ENCODE results near the gene PARD3B. TPM values are rescaled to one million over a fixed set of nuclear protein-coding genes. Genes with fewer than 3 reads are reported as not detected.

Gene PARD3B
- total RNA-seq, 2 experiments from 2014 or later, result 0.23 to 0.53 TPM

DNA sequence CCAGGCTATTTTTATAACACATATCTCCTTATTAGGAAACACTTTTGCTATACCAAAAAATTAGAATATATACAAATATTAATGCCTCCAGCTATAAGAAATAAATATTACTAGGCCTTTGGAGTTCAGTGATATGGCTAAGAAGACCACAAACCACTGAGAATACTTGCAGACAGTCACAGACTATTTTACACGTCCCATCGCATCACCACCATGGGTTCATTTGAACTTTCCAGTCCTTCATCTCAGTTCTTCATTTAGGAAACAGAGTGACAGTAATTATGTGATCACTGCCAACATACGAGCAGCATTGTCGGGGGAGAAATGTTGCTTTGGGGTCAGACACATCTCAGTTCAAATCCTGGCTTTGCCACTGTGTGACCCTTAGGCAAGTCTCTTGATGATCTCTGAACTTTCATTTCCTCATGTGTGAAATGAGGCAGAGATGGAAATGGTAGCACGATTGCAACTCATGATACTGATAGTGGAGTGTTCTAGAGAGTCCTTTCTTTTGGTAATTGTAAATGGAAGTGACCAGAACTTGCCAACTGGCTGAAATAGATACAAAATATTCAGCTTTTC is 998.1 kb downstream of the PARD3B start:
- peaks cover 1% of the 10 kb centered on the region for H3K27me3 Mint-ChIP-seq
- no peak overlapping the region for H3K4me3 Mint-ChIP-seq
- POLR2A ChIA-PET, result no interaction called here
- no peaks in the 10 kb centered on the region for H3K36me3 Mint-ChIP-seq (ENCODE audit: low read depth)
- no peak for DNase-seq
- CTCF ChIA-PET, result no interaction called here
- no peaks in the 10 kb centered on the region for H3K9me3 Mint-ChIP-seq
- H3K4me1 Mint-ChIP-seq, result peaks cover 7% of the 10 kb centered on the region
- no peak overlapping the region for H3K27ac Mint-ChIP-seq

DNA sequence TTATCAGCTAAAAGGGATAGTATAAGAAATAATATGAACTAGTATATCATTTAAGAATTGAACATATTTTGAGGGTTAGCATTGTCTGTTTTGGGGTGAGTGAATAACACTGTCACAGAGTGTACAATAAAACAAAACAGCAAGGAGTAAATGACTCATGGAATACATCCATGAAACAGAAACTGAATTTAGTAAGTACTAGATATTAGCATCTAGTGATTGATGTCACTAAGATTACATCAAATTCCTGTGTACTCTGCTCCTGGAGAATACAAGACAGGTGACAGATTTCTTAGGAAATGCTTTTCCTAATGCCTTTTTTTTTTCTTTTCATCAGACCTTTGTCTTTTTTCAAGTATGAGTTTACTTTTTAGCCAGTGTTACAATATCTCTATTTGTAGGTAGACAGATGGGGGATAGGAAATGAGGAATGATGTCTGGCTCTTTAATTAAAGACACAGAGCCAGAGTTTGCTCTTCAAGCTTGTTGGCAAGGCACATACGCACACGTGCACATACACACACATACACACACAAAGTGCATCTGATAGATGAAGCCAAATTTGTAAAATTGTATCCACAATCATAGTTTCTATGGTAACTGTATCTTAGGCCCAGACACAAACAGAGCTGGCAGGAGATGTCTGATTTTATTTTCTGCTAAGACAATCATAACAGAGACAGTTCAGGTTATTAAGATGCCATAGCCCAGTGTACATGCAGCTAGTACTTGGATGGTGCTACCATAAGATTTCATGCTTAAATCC is 998.8 kb downstream of the PARD3B start:
- ChIA-PET CTCF (no interaction called here), POLR2A (no interaction called here)
- H3K4me1 Mint-ChIP-seq, result peaks cover 7% of the 10 kb centered on the region
- peaks cover 2% of the 10 kb centered on the region for H3K27me3 Mint-ChIP-seq
- no peaks in the 10 kb centered on the region for H3K36me3 Mint-ChIP-seq (ENCODE audit: low read depth)
- H3K27ac Mint-ChIP-seq, result no peak overlapping the region
- no peaks in the 10 kb centered on the region for H3K9me3 Mint-ChIP-seq
- H3K4me3 Mint-ChIP-seq, result no peak overlapping the region
- DNase-seq, result no peak

DNA sequence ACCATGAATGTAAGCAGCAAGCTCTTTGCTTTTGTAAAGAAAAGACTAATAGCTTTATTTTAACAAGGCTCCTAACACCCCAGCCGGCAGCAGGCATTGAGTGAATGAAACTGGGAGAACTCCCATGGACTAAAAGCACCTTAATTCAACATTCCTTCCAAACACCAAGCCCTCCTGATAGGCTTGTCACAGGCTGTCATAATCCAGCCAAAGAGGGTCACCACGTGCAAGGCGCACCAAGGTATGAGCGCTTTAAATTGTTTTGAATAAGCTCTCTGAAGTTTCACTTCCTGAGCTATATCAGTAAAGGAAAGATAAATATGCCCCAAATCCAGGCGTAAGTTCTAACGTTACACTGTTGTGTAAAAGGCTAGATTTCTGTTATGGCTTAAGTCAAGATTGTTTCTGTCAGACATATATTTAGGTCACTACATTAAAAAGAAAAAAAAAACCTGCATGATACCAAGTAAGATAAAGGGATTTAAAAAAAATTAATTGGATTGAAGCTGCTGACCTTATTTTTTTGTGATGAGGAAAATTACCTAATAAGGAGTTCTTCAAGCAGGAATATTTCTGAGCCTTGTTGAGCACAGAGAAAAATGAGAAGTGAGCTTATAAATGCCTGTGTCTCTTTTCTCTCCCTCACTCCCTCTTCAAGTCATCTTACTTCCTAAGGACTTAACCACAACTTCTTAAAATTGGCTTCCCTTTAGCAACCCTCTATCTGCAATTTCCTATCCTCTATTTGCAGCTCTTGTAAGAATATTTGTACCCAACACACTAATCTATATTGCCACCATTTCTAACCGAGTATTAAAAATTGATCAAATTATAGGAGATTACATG is 1000.9 kb downstream of the PARD3B start:
- no peaks in the 10 kb centered on the region for H3K4me1 Mint-ChIP-seq
- H3K27me3 Mint-ChIP-seq, result peaks cover 2% of the 10 kb centered on the region
- ChIA-PET POLR2A (no interaction called here), CTCF (interaction anchor here (0.6 kb wide), 1 partner anchor 96 kb away, joined by 3 read pairs; no protein-coding TSS in a partner anchor)
- no peaks in the 10 kb centered on the region for H3K9me3 Mint-ChIP-seq
- H3K4me3 Mint-ChIP-seq, result no peak overlapping the region
- H3K27ac Mint-ChIP-seq, result no peak overlapping the region
- no peaks in the 10 kb centered on the region for H3K36me3 Mint-ChIP-seq (ENCODE audit: low read depth)
- no peak for DNase-seq

DNA sequence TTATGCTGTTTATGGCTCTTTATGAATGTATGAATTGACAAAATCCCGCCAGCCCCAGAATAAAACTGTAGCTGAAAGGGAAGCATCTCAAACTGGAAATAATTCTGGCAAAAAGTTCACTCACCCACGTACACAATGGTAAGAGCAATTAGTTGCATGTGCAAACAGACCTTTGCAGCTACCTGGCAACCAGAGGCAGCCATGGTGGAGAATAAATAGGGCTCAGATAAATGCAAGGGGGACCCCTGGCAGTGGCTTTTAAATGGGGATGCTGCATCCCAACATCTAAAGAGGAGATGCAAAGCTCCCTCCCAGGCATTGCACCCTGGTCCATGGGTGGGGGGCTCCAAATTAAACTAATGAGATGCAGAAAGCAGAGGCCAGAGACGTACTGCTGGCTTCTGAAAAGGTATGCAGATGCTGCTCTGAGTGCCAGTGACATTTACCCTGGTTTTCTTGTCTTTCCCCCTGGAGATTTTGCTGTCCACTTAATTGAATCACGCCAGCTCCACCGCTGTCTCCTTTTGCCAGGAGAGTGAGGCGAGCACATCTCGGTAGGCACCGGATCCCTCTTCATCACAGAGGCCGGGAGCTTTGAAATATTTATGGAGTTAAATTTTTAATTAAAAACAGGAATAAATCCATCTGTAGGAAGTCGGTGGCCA is 1010.4 kb downstream of the PARD3B start:
- Mint-ChIP-seq H3K4me3 (no peak overlapping the region), H3K4me1 (no peaks in the 10 kb centered on the region), H3K36me3 (ENCODE audit: low read depth) (no peaks in the 10 kb centered on the region), H3K27me3 (no peaks in the 10 kb centered on the region), H3K27ac (no peak overlapping the region), H3K9me3 (no peaks in the 10 kb centered on the region)
- DNase-seq, result no peak
- ChIA-PET POLR2A (no interaction called here), CTCF (no interaction called here)

DNA sequence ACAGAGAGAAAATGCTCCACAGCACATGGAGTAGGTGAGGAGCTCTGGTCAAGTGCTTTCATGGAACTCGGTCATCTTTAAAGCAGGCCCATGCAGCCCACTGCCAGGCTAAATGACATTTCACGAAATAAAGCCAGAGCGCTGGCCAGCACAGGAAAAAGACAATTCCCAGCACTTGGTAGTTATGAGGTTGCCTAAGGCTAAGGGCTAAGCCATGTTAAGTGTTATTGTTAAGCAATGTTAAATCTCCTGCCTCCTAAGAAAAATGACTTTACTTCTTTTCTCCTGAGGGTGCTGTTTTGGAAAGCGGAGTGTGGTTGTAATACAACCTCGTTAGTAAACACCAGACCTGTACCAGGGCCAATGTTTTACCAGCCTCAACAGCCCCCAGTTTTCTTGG is 1011.1 kb downstream of the PARD3B start:
- no peak overlapping the region for H3K27ac Mint-ChIP-seq
- H3K9me3 Mint-ChIP-seq, result no peaks in the 10 kb centered on the region
- no peaks in the 10 kb centered on the region for H3K36me3 Mint-ChIP-seq (ENCODE audit: low read depth)
- no peak for DNase-seq
- no peaks in the 10 kb centered on the region for H3K27me3 Mint-ChIP-seq
- ChIA-PET CTCF (no interaction called here), POLR2A (no interaction called here)
- H3K4me3 Mint-ChIP-seq, result no peak overlapping the region
- H3K4me1 Mint-ChIP-seq, result no peaks in the 10 kb centered on the region

DNA sequence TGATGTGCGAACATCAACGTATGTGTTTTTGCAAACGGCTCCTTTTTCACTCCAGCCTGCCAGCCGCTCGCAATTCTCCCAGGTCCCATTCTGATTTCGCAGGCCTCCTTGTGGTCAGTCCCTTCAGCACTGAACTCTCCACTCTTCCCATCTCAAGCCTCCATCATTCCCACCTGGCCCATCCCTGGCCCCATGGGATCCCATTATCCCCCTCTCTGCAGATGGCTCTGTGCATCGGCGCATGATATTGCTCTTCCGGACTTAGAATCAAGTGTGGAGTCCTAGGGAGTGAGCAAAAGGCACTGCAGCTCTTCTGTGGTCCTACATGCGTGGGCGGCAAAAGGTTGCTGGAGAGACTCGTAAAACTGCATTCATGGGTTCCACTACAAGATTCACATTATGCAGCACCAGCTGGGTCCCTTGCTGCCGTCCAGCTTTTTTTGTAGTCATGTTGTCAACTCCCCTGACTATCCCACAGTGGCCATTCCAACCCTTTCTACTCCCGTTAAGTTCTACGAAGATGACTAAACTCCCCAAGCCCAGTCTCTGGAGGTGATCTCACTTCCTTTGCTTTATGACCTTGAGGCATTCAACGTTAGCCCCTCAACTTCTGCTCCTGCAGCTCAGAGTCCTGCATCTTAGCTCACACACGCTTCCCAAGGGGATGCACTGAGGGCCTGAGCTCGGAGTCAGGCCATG is 1011.7 kb downstream of the PARD3B start:
- Mint-ChIP-seq H3K4me1 (no peaks in the 10 kb centered on the region), H3K4me3 (no peak overlapping the region), H3K27ac (no peak overlapping the region), H3K9me3 (no peaks in the 10 kb centered on the region), H3K27me3 (no peaks in the 10 kb centered on the region), H3K36me3 (ENCODE audit: low read depth) (no peaks in the 10 kb centered on the region)
- POLR2A ChIA-PET, result no interaction called here
- CTCF ChIA-PET, result no interaction called here
- DNase-seq, result no peak

DNA sequence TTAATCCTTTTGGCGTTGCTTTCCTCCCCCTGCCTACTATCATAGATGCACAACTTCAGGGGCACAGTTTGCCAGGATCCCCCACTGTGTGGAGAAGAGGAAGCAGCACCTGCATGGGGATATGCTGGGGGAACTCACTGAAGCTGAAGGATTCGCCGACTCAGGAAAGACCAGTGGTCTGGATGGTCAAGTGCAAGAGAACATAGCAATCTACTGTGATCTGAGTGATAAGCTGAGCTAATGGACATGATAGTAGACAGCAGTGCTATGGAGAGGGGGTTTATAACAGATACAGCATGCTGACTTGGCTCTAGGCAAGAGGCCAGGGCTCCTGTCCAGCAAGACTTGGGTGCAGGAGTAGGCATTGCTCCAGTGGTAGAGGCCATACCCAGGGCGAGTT is 1012.6 kb downstream of the PARD3B start:
- Mint-ChIP-seq H3K9me3 (no peaks in the 10 kb centered on the region), H3K4me3 (no peak overlapping the region), H3K4me1 (no peaks in the 10 kb centered on the region), H3K27ac (no peak overlapping the region), H3K27me3 (no peaks in the 10 kb centered on the region), H3K36me3 (ENCODE audit: low read depth) (no peaks in the 10 kb centered on the region)
- no peak for DNase-seq
- CTCF ChIA-PET, result no interaction called here
- POLR2A ChIA-PET, result no interaction called here

GRCh38 chr2:205561441-205561840 is 1016.2 kb downstream of the PARD3B start:
- H3K9me3 Mint-ChIP-seq, result no peaks in the 10 kb centered on the region

DNA sequence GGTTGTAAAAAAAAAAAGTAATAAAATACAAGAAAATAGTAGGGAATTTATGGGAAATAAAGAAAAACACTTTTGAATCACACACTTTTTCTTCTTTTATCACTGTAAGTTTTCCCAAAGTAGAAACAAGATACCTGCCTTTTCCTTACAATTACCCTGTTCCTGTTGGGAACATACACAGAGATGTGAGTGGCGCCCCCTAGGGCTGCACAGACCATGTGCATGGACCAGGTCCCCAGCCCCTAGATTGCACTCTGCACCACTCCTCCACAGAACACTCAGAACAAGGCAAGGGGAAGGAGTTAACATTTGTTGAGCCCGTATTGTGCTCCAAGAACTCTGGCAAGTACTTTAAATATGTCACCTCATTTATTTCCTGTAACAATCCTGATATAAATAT is 1018.4 kb downstream of the PARD3B start:
- ChIA-PET CTCF (no interaction called here), POLR2A (no interaction called here)
- H3K36me3 Mint-ChIP-seq (ENCODE audit: low read depth), result no peaks in the 10 kb centered on the region
- H3K9me3 Mint-ChIP-seq, result no peaks in the 10 kb centered on the region
- no peaks in the 10 kb centered on the region for H3K4me1 Mint-ChIP-seq
- no peak for DNase-seq
- H3K27ac Mint-ChIP-seq, result no peak overlapping the region
- H3K27me3 Mint-ChIP-seq, result peaks cover 2% of the 10 kb centered on the region
- H3K4me3 Mint-ChIP-seq, result no peak overlapping the region

More at GRCh38 chr2:205561441-205561840, 1016.2 kb downstream of the PARD3B start:
- POLR2A ChIA-PET, result no interaction called here
- Mint-ChIP-seq H3K4me3 (no peak overlapping the region), H3K36me3 (ENCODE audit: low read depth) (no peaks in the 10 kb centered on the region), H3K27me3 (peaks cover 2% of the 10 kb centered on the region), H3K27ac (no peak overlapping the region), H3K4me1 (no peaks in the 10 kb centered on the region)
- no peak for DNase-seq
- CTCF ChIA-PET, result no interaction called here

- CTCF ChIA-PET, result no interaction called here
- H3K4me3 Mint-ChIP-seq, result no peak overlapping the region
- no peaks in the 10 kb centered on the region for H3K9me3 Mint-ChIP-seq
- DNase-seq, result no peak
- H3K27ac Mint-ChIP-seq, result no peak overlapping the region
- POLR2A ChIA-PET, result no interaction called here
- no peaks in the 10 kb centered on the region for H3K4me1 Mint-ChIP-seq
- no peaks in the 10 kb centered on the region for H3K36me3 Mint-ChIP-seq (ENCODE audit: low read depth)
- peaks cover 2% of the 10 kb centered on the region for H3K27me3 Mint-ChIP-seq
These were observed 1019.3 kb downstream of the PARD3B start for GRCh38 chr2:205564346-205565141.

DNA sequence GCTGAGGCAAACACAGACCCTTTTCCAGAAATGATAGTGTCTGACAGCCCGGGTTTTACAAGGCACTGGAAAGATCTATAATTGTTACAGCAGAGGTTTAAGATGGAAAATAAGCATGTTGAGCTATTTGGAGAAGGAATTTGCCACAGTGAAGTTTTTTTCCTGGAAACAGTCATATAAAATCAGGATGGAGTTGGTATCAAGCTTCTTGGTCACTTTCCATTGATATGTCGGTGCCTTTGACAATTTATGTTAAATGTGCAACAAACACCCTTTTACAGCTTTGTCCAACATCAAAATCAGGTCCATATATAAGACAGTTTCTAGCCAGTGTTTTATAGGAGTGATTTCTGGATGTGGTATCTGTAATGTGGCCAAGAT is 1019.9 kb downstream of the PARD3B start:
- Mint-ChIP-seq H3K36me3 (ENCODE audit: low read depth) (no peaks in the 10 kb centered on the region), H3K27me3 (peaks cover 2% of the 10 kb centered on the region), H3K27ac (no peak overlapping the region), H3K4me3 (no peak overlapping the region), H3K4me1 (no peaks in the 10 kb centered on the region), H3K9me3 (no peaks in the 10 kb centered on the region)
- POLR2A ChIA-PET, result no interaction called here
- DNase-seq, result no peak
- CTCF ChIA-PET, result no interaction called here

GRCh38 chr2:205566606-205567168 is 1021.4 kb downstream of the PARD3B start:
- POLR2A ChIA-PET, result no interaction called here
- Mint-ChIP-seq H3K36me3 (ENCODE audit: low read depth) (no peaks in the 10 kb centered on the region), H3K27ac (no peak overlapping the region), H3K27me3 (peaks cover 2% of the 10 kb centered on the region), H3K4me3 (no peak overlapping the region), H3K9me3 (no peaks in the 10 kb centered on the region), H3K4me1 (no peaks in the 10 kb centered on the region)
- no peak for DNase-seq
- CTCF ChIA-PET, result interaction anchor here (0.5 kb wide), 1 partner anchor 524 kb away, joined by 3 read pairs; no protein-coding TSS in a partner anchor
